HG03469 (cell line): ENCODE measurements around the gene TBCEL.
"Not testable (repeated sequence)": the region's sequence is repeated elsewhere in the genome, so short reads cannot be mapped to it uniquely, and the experiment has no call there.

Source experiments
- ATAC-seq: cut with Tn5 transposase; IDR thresholded peaks from one replicate; pipeline ENCODE4 v1.9.1; 2021; ENCODE audit warnings: mild to moderate bottlenecking, moderate library complexity, moderate number of reproducible peaks; ENCODE audit not compliant: unreplicated experiment

Gene TBCEL

DNA sequence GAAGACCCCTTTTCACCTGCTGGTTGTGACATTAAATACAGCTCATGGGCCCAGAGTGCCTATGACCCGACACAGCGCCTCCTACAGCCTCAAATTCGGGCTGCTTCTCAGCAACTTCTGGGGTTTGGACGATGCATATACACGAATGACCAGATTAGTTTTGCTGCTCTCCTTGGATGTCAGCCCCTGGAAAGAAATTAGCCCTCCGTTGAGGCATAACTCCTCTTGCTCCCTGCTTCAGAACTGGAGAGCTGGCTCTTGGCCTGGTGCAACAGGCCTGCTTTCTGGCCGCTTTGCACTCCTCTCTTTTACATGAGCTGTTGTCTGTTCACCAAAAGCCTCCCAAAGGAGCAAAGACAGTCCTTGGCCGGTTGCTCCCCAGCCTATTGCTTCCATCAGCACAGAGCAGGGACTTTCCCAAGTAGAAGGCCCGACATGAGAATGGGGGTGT is 80.4 kb downstream of the TBCEL start:
- ATAC-seq = no peak

DNA sequence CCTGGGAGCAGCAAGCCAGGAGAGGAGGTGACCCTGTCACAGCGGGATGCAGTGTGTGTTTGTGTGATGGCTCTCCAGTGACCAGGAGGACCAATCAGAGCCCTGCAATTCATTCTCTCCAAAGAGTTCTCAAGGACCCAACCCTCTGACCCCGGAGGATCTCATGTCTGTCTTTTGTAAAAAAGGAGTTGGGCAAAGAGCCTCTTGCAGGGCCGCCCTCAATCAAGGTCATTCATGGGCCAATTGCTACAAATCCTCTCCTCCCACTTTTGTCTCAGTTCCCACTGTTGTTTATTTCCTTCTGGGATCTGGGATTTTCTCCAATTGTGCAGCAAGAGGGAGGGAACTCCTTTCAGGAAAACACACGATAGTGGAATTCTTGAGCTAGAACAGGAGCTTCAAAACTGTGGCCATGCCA is 81.2 kb downstream of the TBCEL start:
- ATAC-seq = no peak

DNA sequence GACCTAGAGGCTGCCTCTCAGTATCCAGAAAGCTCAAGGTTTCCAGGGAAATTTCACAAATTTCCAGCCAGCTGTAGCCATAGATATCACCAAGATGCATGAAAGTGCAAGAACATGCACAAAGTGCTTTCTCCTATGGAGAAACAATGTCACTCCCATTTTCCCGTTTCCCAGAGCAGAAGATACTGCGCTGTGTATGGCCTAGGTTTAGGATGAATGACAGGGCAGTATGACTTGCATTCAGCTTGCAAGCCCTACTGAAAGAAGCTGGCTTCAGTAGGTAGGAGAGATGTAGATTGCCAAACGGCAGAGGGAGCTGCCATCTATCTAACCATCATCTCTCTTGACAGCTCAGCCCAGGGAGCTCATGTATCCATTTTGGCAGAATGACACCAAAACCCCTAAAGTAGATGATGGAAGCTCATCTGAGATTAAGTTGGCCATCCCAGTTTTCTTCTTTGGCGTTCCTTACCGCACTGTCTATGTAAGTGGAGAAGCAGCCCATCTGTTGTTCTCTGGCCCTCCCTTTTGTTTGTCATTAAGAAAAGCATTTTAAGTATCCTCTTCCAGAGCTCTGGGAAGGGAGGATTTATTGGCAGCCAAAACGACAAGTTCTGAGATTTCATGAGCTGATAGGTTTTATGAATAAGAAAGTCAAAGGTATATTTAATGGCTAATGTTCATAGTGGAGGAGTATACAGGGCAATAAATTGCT is 81.7 kb downstream of the TBCEL start:
- no peak for ATAC-seq

DNA sequence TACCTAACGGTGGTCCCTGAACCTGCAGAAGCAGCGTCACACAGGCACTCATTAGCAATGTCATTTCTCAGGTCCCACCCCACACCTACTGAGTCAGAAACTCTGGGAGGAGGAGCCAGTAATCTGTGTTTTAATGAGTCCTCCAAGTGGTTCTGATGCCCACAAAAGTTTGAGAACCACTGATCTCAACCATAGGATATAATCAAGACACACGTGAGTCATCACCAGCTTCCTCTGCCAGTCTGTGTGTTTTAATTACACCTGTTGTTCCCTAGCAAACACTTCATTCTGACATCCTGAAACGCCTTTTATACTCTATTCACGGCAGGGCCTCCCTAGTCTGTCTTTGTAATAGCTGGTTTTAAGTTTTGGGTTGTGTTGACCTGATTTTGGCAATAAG is 82.9 kb downstream of the TBCEL start:
- no peak for ATAC-seq

DNA sequence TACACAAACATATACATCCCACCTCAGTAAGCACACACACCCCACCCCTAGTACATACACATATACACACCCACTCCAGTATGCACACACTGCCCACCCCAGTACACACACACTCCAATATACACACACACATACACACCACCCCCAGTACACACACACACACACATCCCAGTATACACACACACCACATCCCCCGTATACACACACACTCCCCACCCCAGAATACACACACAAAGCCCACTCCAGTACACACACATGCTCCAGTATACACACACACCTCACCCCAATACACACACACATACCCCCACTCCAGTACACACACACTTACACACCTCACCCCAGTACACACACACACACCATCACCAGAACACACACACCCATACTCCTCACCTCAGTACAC is 84.5 kb downstream of the TBCEL start:
- ATAC-seq = no peak

DNA sequence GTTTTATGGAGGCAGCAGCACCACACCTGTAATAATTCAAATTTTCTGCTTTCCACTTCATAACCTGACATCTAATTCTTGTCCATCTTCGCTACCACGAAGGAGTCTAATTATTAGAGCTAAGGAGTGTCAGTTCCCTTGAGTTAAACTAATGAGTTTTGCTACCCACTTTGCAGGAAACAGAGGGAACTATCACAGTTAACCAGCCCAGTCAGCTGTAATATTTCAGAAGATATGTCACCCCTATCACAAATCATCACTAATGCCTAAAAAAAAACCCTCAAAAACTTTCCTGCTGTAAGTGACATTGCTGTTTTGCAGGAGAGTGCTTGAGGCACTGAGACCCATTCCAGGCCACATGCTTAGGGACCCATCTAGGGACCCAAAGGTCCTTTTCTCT is 85.6 kb downstream of the TBCEL start:
- no peak for ATAC-seq

DNA sequence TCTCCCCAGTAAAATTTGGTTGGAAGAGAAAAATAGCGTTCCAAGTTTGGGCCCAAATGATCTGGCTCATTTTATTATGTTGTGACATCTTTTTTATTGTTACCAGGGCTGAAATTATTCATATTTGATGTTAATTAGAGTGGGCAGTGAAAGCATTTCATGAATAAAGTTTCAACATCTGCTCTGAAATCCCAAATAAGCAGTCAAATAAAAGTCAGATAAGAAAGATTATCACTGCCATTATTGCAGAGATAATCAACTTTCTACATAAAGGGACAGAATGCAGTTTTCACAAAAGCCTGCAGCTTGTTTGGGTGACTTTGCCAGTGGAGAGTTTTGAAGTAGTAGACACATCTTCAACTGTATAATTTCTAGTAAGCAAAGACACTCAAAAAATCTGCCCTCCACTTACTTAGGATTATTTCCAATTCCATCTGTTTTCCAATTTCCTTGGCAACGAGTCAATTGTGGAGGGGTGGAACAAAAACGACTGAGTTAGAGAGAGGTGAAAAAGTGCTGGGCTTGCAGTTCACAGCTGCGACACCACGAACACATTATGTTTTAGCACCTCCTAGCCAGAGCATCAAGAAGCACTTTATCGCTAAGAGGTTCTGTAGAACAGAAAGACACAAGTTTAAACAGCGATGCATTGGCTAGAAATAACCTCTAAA is 86.1 kb downstream of the TBCEL start:
- no peak for ATAC-seq

DNA sequence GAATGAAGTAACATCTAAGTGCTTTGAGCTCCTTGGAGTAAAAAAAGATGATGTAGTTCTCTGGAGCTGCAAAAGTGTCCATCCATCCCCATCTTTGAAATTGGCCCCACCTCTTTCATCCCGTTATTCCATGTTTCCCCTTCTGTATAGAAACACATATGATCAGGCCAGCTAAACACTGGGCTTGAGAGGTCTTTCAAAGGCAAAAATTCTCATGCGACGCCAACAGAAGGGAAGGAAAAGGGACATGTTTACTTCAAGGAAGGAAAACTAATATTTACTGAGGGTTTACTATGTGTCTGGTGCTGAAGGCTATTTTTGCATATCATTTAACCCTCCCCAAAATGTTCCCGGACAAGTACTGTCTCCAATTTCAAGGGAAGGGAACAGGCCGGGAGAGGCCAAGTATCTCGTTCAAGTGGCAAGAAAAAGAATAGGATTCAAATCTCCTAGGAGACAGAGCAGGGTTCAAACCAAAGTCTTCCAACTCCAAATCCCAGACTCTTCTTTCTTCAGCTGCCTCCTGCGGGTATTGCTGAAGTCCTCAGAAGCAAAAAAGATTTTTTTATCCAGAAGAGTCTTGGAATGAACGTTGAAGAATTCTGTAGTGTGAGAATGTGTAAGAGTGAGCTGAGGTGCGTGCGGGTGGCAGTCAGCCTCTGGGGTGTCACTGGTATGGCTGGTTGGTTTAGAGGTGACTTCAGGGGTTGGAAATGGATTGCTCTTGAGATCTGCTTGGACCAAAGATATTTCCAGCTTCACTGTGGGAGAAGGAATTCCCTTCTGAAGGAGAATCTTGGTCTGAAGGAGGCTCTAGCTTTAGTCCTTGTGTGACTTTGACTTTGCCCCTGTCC is 87.2 kb downstream of the TBCEL start:
- no peak for ATAC-seq

DNA sequence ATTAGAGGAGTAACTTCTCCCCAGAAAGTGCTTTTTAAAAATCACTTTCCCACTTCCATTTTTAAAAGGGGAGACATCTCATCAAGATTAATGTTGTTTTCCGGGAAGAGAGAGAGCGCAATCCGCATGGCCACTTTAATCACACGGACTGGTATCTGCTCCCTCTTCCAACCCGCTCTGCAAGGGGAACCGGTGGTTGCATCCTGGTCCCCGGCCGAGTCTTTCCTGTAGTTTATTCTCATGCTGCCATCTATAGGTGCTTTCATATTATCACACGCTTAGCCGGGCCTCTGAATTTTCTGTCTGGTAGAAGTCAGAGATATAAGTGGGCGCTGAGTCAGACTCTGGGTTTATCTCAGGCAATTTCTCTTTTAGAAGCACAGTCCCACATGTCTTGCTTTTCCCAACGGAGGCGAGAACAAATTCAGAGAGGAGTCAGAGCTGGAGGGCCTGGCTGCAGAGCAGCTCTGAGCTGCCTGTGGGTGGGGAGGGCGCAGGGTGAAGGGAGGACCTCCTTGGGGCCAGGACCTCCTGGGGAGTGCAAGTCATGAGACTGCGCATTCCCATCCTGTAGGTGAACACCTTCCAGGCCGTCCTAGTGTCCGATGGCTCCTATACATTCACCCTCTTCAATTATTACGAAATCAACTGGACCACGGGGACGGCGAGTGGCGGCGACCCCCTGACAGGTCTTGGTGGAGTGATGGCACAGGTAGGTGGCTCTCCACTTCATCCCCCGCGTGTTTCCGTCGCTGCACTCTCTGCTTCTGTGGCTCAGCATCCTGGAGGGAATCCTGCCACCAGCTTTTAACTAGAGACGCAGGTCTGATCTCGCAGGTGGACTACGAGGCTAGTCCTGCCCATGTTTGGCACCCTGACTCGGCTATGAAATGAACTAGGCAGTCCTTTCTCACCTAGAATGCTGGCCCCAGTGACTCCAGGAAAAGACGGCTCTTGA is 88.9 kb downstream of the TBCEL start:
- ATAC-seq = no peak

DNA sequence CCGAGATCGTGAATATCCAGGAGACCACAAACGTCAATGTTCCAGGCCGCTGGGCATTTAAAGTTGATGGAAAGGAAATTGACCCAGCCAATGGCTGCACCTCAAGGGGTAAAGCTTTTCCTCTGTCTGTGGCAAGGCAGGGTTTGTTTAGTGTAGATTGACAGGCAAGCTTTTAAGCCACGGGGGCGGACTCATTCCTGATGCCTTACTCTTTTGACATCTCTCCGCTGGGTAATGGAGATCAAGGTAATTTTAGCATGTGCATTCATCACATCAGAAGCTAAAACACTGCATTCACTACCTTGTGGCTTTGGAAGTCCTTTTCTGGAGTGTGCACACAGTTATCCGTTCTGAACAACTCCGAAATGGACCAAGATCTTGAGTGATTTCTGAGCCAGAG is 89.7 kb downstream of the TBCEL start:
- ATAC-seq = no peak

DNA sequence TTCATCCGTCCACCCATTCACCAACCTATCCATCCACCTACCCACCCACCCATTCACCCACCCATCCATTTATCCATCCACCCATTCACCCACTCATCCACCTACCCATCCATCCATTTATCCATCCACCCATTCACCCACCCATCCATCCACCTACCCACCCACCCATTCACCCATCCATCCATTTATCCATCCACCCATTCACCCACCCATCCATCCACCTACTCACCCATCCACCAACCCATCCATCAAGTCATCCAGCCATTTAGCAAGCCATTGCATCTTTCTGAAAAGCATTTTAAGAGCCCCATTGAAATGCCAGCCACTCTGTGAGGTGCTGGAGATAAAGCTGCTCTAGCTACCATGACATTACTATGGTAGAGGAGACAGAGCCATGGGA is 91.1 kb downstream of the TBCEL start:
- not testable (repeated sequence) for ATAC-seq

DNA sequence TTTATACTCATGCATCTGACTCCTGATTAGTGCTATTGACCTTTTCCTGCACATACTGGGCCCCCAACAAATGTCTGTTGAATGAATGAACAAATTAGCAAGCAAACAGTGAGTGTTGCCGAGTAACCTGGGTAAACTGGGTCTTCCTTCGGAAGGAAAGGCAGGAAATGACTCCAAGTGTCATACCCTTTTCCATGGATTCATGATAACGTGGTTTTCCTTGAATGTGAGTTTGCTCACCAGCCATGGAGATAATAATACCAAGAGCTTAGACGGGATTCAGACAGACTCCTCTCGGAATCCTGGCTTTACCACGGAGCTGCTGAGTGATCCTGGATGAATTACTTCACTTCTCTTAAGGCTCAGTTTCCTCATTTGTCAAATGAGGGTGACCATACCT is 93.9 kb downstream of the TBCEL start:
- no peak for ATAC-seq

DNA sequence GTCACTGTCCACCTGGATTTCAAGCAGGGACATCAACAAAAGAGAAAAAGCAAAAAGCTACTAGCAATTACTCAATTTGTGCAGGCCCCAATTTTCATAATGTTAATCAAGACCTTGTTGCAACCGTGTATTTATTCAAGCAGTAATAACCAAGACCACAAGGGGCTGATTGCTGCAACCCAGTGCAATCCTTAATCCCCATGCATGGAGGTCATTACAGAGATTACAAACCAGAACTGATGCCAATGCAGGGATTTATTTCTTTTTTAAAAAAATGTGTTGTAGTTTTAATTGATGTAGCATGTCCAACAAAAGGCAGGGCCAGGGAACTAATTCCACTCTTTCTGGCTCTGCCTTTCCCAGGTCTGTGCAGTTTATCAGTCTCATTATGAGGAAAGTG is 95.5 kb downstream of the TBCEL start:
- no peak for ATAC-seq

DNA sequence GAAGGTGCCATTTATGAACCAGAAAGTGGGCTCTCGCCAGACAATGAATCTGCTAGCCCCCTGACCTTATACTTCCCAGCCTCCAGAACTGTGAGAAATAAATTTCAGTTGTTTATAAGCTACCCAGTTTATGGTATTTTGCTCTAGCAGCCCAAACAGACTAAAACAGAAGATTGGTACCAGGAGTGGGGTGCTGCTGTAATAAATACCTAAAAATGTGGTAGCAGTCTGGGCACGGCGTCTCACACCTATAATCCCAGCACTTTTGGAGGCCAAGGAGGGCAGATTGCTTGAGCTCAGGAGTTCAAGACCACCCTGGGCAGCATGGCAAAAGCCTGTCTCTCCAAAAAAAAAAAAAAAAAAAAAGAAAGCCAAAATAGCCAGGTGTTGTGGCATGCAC is 98.4 kb downstream of the TBCEL start:
- ATAC-seq = no peak

DNA sequence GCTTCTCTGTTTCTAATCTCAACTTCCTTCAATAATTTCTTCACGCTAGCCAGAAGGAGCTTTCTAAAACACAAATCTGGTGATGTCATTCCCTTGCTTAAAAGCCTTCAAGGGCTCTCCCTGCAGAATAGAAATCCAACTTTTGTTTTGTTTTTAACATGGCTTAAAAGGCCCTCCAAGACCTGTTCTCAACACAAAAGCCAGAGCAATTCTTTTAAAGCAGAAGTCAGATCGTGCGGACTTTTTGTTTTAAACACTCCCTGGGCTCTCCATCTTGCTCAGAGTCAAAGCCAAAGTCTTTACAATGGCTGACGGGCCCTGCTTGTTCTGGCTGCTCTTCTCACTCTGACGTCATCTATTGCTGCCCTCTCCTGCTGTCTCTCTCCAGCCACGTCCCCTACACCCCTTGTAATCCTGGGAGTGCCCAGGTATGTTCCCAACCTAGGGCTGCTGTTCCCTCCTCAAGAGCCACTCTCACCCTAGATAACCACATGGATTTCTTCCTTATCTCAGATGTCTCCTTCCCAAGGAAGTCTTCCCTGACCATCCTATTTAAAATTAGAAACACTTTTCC is 99.7 kb downstream of the TBCEL start:
- no peak for ATAC-seq

DNA sequence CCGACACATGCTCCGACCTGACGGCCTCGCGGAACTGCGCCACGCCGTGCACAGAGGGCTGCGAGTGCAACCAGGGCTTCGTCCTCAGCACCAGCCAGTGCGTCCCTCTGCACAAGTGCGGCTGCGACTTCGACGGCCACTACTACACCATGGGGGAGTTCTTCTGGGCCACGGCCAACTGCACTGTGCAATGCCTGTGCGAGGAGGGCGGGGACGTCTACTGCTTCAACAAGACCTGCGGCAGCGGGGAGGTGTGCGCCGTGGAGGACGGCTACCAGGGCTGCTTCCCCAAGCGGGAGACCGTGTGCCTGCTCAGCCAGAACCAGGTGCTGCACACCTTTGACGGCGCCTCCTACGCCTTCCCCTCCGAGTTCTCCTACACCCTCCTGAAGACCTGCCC is 103.9 kb downstream of the TBCEL start:
- ATAC-seq = no peak

DNA sequence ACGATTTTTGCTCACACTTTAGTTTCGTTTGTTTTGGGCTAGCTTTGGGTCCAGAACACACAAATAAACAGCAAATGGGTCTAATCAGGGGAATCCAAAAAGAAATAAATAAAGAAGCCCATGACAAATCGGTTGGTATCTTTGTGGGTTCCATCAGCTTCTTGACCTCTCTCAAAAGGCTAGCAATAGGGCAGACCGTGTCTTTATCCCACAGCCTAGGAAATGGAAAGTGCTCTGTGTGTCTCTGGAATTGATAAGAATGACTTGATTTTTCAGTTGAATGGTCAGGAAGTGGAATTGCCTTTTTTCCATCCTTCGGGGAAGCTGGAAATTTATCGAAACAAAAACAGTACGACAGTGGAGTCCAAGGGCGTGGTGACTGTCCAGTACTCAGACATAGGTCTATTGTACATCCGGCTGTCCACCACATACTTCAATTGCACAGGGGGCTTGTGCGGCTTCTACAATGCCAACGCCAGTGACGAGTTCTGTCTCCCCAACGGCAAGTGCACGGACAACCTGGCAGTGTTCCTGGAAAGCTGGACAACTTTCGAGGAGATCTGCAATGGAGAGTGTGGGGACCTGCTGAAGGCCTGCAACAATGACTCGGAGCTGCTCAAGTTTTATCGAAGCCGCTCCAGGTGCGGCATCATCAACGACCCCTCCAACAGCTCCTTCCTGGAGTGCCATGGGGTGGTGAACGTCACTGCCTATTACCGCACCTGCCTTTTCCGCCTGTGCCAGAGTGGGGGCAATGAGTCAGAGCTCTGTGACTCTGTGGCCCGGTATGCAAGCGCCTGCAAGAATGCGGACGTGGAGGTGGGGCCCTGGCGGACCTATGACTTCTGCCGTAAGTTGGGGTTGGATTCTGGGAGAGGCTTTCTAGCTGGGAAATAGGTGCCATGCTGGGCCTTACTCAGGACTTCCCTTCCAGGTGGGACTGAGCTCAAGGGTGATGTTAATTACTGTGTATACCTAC is 105.7 kb downstream of the TBCEL start:
- no peak for ATAC-seq

DNA sequence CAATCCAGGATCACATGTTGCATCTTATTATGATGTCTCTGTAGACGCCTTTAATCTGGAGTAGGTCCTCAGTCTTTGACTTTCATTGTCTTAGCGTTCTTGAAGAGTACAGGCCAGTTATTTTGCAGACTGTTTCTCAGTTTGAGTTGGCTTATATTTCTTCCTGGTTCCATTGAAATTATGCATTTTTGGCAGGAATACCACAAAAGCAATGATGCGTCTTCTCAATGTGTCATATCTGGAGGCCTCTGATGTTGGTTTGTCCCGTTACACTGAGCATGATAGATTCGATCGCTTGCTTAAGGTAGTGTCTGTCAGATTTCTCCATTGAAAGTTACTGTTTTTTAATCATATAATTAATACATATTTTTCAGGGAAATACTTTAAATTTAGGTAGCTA is 107.8 kb downstream of the TBCEL start:
- no peak for ATAC-seq
